RWPE2 (cell line): Measurements from ENCODE around the gene CR1L.

Experiments
- ATAC-seq: fragments of 200-7000 bp; cut with Tn5 transposase; 3 replicates; pipeline ENCODE4 v1.9.1; 2021; ENCODE audit warnings: low read depth
- DNase-seq: peaks from one replicate; pipeline ENCODE4 v3.0.0-alpha.2; 2020; ENCODE audit warnings: low spot score
- H3K27ac ChIP-seq: fragments of 450-650 bp; 2 replicates; pipeline ENCODE4 v1.5.1; 2017; ENCODE audit warnings: mild to moderate bottlenecking; ENCODE audit not compliant: poor library complexity, severe bottlenecking
- H3K27me3 ChIP-seq: fragments of 250-450 bp; sonication (Bioruptor Pico); 2 replicates; pipeline ENCODE4 v1.5.1; 2021; ENCODE audit warnings: mild to moderate bottlenecking, moderate library complexity; ENCODE audit not compliant: insufficient read depth, poor library complexity, severe bottlenecking
- H3K36me3 ChIP-seq: fragments of 250-450 bp; sonication (Bioruptor Pico); 2 replicates; pipeline ENCODE4 v1.5.1; 2020; ENCODE audit warnings: low read depth, mild to moderate bottlenecking, moderate library complexity
- H3K4me1 ChIP-seq: fragments of 250-450 bp; sonication (Bioruptor Pico); 2 replicates; pipeline ENCODE4 v1.5.1; 2021; ENCODE audit warnings: mild to moderate bottlenecking, moderate library complexity; ENCODE audit not compliant: insufficient read depth, poor library complexity, severe bottlenecking
- H3K4me3 ChIP-seq: fragments of 250-450 bp; sonication (Bioruptor Pico); 2 replicates; pipeline ENCODE4 v1.5.1; 2021; ENCODE audit warnings: mild to moderate bottlenecking, moderate library complexity; ENCODE audit not compliant: severe bottlenecking
- H3K9me3 ChIP-seq: fragments of 250-450 bp; sonication (Bioruptor Pico); 2 replicates; pipeline ENCODE4 v1.5.1; 2021; ENCODE audit warnings: mild to moderate bottlenecking, moderate library complexity; ENCODE audit not compliant: severe bottlenecking
- CTCF ChIP-seq: fragments of 450-650 bp; IDR thresholded peaks from one replicate; pipeline ENCODE4 v1.5.1; 2017; ENCODE audit warnings: mild to moderate bottlenecking, moderate library complexity; ENCODE audit not compliant: poor library complexity, severe bottlenecking

Gene CR1L

GRCh38 chr1:207647671-207648333 lies 2.9 kb downstream of the CR1L start:
- ATAC-seq = no peak
- no peak for DNase-seq
- Histone ChIP-seq H3K27me3 (peaks cover 7% of the 10 kb centered on the region), H3K27ac (no peak overlapping the region), H3K36me3 (no peaks in the 10 kb centered on the region), H3K9me3 (peaks cover 2% of the 10 kb centered on the region), H3K4me3 (no peak overlapping the region), H3K4me1 (no peaks in the 10 kb centered on the region)
- no peak for TF ChIP-seq CTCF

GRCh38 chr1:207648334-207649209 lies 3.6 kb downstream of the CR1L start:
- no peak for DNase-seq
- Histone ChIP-seq H3K4me3 (no peak overlapping the region), H3K36me3 (no peaks in the 10 kb centered on the region), H3K27ac (no peak overlapping the region), H3K4me1 (no peaks in the 10 kb centered on the region), H3K27me3 (no peaks in the 10 kb centered on the region), H3K9me3 (peaks cover 2% of the 10 kb centered on the region)
- TF ChIP-seq CTCF = no peak
- ATAC-seq = no peak

GRCh38 chr1:207649210-207649753 lies 4.3 kb downstream of the CR1L start:
- no peak for DNase-seq
- no peaks in the 10 kb centered on the region for H3K4me1 ChIP-seq
- no peak overlapping the region for H3K27ac ChIP-seq
- TF ChIP-seq CTCF = no peak
- no peaks in the 10 kb centered on the region for H3K36me3 ChIP-seq
- no peak overlapping the region for H3K4me3 ChIP-seq
- H3K9me3 ChIP-seq = peaks cover 2% of the 10 kb centered on the region
- no peaks in the 10 kb centered on the region for H3K27me3 ChIP-seq
- no peak for ATAC-seq

GRCh38 chr1:207649865-207650580 lies 5.1 kb downstream of the CR1L start:
- Histone ChIP-seq H3K4me3 (no peak overlapping the region), H3K27ac (no peak overlapping the region), H3K36me3 (no peaks in the 10 kb centered on the region), H3K9me3 (peaks cover 2% of the 10 kb centered on the region), H3K27me3 (no peaks in the 10 kb centered on the region), H3K4me1 (no peaks in the 10 kb centered on the region)
- DNase-seq (no peak), ATAC-seq (no peak)
- TF ChIP-seq CTCF = no peak
